Cardiac muscle cell (in vitro differentiated cells and primary cell): Measurements from ENCODE around the gene TTC33. TPM values are rescaled to one million over a fixed set of nuclear protein-coding genes. Genes with fewer than 3 reads are reported as not detected.

Source experiments
- DNase-seq, 2 donors: peaks; one replicate each; pipeline versions ENCODE4 v3.0.0 to v3.0.0-alpha.2; 2010 to 2017; ENCODE audit warnings: low read depth in 1 of 2, low spot score in 1 of 2
- H3K27ac ChIP-seq: fragments of 200-600 bp; sonication (generic); 2 replicates; pipeline ENCODE4 v1.5.1; 2016
- H3K27me3 ChIP-seq: fragments of 200-600 bp; sonication (generic); 2 replicates; pipeline ENCODE4 v1.6.0; 2016; ENCODE audit warnings: control low read depth
- H3K36me3 ChIP-seq: fragments of 200-600 bp; sonication (generic); 2 replicates; pipeline ENCODE4 v1.5.1; 2016; ENCODE audit warnings: control low read depth
- H3K4me1 ChIP-seq: fragments of 200-600 bp; sonication (generic); 2 replicates; pipeline ENCODE4 v1.8.1; 2017; ENCODE audit warnings: low read depth, mild to moderate bottlenecking, mixed run types
- H3K4me3 ChIP-seq: fragments of 200-600 bp; sonication (generic); 2 replicates; pipeline ENCODE4 v1.5.1; 2016; ENCODE audit warnings: mild to moderate bottlenecking
- H3K9me3 ChIP-seq: fragments of 200-600 bp; sonication (generic); 2 replicates; pipeline ENCODE4 v1.5.1; 2017; ENCODE audit warnings: low read depth, mild to moderate bottlenecking, control low read depth
- polyA plus RNA-seq: library from polyadenylated mRNA; unstranded; fragments of >200 nt; fragmentation: Nextera tagmentation; extraction: Ambion mirVana; gene quantifications from 2 replicates; pipeline ENCODE4 v1.2.1, GENCODE V29; 2016
- total RNA-seq: library from RNA; depleted of rRNA; stranded (reverse); fragments of >200 nt; gene quantifications from 2 replicates; pipeline ENCODE4 v1.2.3, GENCODE V29; 2016
- TF ChIP-seq, protein P1 (sequence below): IDR thresholded peaks from 2 replicates; pipeline ENCODE4 v1.5.1; 2012; ENCODE audit warnings: low read depth, mild to moderate bottlenecking, low read length

TTC33 gene
- total and polyA plus RNA-seq, 2 experiments from 2014 or later: 16.3 to 46.7 TPM

- Histone ChIP-seq H3K9me3 (no peaks in the 10 kb centered on the region), H3K36me3 (no peaks in the 10 kb centered on the region), H3K27me3 (peaks cover 18% of the 10 kb centered on the region), H3K4me1 (no peaks in the 10 kb centered on the region), H3K27ac (no peak overlapping the region), H3K4me3 (no peak overlapping the region)
- TF ChIP-seq, protein P1, sequence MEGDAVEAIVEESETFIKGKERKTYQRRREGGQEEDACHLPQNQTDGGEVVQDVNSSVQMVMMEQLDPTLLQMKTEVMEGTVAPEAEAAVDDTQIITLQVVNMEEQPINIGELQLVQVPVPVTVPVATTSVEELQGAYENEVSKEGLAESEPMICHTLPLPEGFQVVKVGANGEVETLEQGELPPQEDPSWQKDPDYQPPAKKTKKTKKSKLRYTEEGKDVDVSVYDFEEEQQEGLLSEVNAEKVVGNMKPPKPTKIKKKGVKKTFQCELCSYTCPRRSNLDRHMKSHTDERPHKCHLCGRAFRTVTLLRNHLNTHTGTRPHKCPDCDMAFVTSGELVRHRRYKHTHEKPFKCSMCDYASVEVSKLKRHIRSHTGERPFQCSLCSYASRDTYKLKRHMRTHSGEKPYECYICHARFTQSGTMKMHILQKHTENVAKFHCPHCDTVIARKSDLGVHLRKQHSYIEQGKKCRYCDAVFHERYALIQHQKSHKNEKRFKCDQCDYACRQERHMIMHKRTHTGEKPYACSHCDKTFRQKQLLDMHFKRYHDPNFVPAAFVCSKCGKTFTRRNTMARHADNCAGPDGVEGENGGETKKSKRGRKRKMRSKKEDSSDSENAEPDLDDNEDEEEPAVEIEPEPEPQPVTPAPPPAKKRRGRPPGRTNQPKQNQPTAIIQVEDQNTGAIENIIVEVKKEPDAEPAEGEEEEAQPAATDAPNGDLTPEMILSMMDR: no peak
- no peak for DNase-seq
These were observed 240.3 kb downstream of the TTC33 start for GRCh38 chr5:40515476-40515875.

DNA sequence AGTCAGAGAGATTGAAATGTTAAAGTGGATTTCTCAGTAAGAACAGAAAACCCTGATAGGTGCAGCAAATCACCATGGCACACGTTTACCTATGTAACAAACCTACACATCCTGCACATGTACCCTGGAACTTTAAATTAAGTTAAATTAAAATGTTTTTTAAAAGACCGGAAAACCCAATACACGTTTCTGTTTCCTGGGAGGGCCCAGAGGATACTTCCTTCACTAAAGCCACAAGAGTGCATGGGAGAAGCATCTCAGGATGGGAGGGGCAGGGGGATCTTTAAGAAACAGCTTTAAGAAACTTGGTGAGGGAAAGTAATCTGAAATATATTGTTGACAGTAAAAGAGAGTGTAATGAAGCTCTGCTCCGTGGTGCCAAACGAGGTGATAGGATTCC, 240.8 kb downstream of the TTC33 start:
- Histone ChIP-seq H3K9me3 (no peaks in the 10 kb centered on the region), H3K27ac (no peak overlapping the region), H3K36me3 (no peaks in the 10 kb centered on the region), H3K4me1 (no peaks in the 10 kb centered on the region), H3K4me3 (no peak overlapping the region), H3K27me3 (peaks cover 18% of the 10 kb centered on the region)
- TF ChIP-seq, protein P1: no peak
- DNase-seq: no peak

DNA sequence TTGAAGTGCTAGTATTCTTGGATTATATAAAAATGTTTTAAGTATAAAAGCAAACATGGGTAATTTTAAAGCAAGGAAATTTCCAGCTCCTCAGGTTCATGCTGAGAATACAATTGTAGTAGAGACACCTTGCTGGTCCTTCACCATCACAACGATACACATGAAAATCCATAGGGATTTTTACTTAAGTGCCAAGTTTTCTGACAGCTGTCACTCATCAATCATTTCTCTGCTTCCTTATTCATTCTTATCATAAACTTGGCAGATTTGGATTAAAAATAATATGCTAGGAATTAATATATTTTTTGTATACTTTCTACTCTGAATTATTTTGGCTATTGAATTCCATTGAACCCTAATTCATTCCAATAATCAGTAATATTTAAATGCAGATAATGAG, 244.0 kb downstream of the TTC33 start:
- TF ChIP-seq, protein P1: no peak
- Histone ChIP-seq H3K4me3 (no peak overlapping the region), H3K27me3 (peaks cover 18% of the 10 kb centered on the region), H3K36me3 (no peaks in the 10 kb centered on the region), H3K4me1 (no peaks in the 10 kb centered on the region), H3K27ac (no peak overlapping the region), H3K9me3 (no peaks in the 10 kb centered on the region)
- no peak for DNase-seq

DNA sequence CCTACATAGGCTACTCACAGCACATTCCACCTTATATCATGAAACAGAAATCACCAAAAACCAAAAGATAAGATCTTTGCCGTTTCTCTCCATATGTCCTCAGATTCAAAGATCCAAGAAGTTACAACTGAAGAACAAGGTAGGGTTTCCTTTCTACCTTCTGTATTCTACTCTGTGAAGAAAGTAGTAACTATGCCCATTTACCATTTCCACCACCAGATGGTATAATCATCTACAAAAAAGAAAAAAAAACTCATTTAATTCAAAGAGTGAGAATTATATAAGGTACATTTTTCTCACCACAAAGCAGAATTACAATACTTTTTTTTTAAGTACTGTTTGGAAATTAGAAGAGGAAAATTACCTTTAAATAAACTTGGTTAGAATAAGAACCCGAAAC, 248.7 kb downstream of the TTC33 start:
- no peak overlapping the region for H3K27ac ChIP-seq
- H3K27me3 ChIP-seq: peaks cover 6% of the 10 kb centered on the region
- H3K4me3 ChIP-seq: no peak overlapping the region
- no peaks in the 10 kb centered on the region for H3K9me3 ChIP-seq
- H3K4me1 ChIP-seq: no peaks in the 10 kb centered on the region
- DNase-seq: peak in 1 of 2 donors; percentile 1
- no peaks in the 10 kb centered on the region for H3K36me3 ChIP-seq
- TF ChIP-seq, protein P1: peak; percentile 6

DNA sequence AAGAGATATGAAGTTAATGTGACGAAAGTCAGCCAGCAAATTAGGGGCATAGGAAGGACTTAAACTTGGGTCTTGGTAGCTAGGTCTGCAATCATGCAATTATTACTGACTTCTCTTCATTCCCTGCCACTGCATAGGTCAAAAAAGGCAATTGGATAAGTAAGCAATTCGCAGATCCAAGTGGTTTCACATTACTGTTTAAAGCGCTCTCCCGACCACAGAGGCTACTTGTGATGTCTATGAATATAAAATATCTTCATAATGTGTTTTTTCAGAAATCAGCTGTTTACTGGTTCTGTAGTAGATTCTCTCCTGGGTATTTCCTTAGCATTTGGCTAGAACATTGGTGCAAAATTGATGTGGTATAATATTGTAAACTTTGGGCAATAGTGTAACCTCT, 250.7 kb downstream of the TTC33 start:
- no peak for DNase-seq
- no peaks in the 10 kb centered on the region for H3K4me1 ChIP-seq
- no peak overlapping the region for H3K4me3 ChIP-seq
- H3K9me3 ChIP-seq: no peaks in the 10 kb centered on the region
- H3K27me3 ChIP-seq: peaks cover 5% of the 10 kb centered on the region
- no peak overlapping the region for H3K27ac ChIP-seq
- TF ChIP-seq, protein P1: no peak
- H3K36me3 ChIP-seq: no peaks in the 10 kb centered on the region

GRCh38 chr5:40503439-40503838, 252.3 kb downstream of the TTC33 start:
- DNase-seq: no peak
- H3K36me3 ChIP-seq: no peaks in the 10 kb centered on the region
- no peak overlapping the region for H3K27ac ChIP-seq
- H3K9me3 ChIP-seq: no peaks in the 10 kb centered on the region
- TF ChIP-seq, protein P1: no peak
- peaks cover 5% of the 10 kb centered on the region for H3K27me3 ChIP-seq
- H3K4me1 ChIP-seq: no peaks in the 10 kb centered on the region
- no peak overlapping the region for H3K4me3 ChIP-seq
